ENCODE data around the gene EXTL1.
"Not testable (repeated sequence)": the region's sequence is repeated elsewhere in the genome, so short reads cannot be mapped to it uniquely, and the experiment has no call there.

EXTL1 gene

GRCh38 chr1:26021647-26022403 is at the start of gene EXTL1:
Gene EXTL1, plus strand, starts transcription at chr1:26021775. Its CDS starts 872 bp downstream, at chr1:26022647.
- in situ Hi-C loops (cut with MboI; ENCODE audit: low sequenced_read_pairs) = loop anchor here (10.0 kb wide), 1 partner anchor 127 kb away; no protein-coding TSS in a partner anchor

GRCh38 chr1:25971811-25972180 is 49.8 kb upstream of the EXTL1 start:
- in situ Hi-C loops (cut with MboI; ENCODE audit: low sequenced_read_pairs) = no loop called here

GRCh38 chr1:25973610-25974321 is 47.8 kb upstream of the EXTL1 start:
- in situ Hi-C loops (cut with MboI; ENCODE audit: low sequenced_read_pairs) = no loop called here

- in situ Hi-C loops (cut with MboI; ENCODE audit: low sequenced_read_pairs) = no loop called here
These were observed 43.8 kb upstream of the EXTL1 start for GRCh38 chr1:25977801-25978200.

GRCh38 chr1:25978403-25978802 is 43.2 kb upstream of the EXTL1 start:
- in situ Hi-C loops (cut with MboI; ENCODE audit: low sequenced_read_pairs) = no loop called here

- in situ Hi-C loops (cut with MboI; ENCODE audit: low sequenced_read_pairs) = no loop called here
These were observed 42.4 kb upstream of the EXTL1 start for GRCh38 chr1:25979210-25979609.

- in situ Hi-C loops (cut with MboI; ENCODE audit: low sequenced_read_pairs) = no loop called here
These were observed 36.4 kb upstream of the EXTL1 start for GRCh38 chr1:25985171-25985570.

- in situ Hi-C loops (cut with MboI; ENCODE audit: low sequenced_read_pairs) = no loop called here
These were observed 35.9 kb upstream of the EXTL1 start for GRCh38 chr1:25985670-25986069.

- in situ Hi-C loops (cut with MboI; ENCODE audit: low sequenced_read_pairs) = not testable (repeated sequence)
These were observed 34.8 kb upstream of the EXTL1 start for GRCh38 chr1:25986773-25987172.

GRCh38 chr1:25987951-25988350 is 33.6 kb upstream of the EXTL1 start:
- in situ Hi-C loops (cut with MboI; ENCODE audit: low sequenced_read_pairs) = no loop called here

GRCh38 chr1:25989440-25990234 is 31.9 kb upstream of the EXTL1 start:
- in situ Hi-C loops (cut with MboI; ENCODE audit: low sequenced_read_pairs) = loop anchor here (10.0 kb wide), 1 partner anchor 95 kb away; no protein-coding TSS in a partner anchor

GRCh38 chr1:25990251-25990650 is 31.3 kb upstream of the EXTL1 start:
- in situ Hi-C loops (cut with MboI; ENCODE audit: low sequenced_read_pairs) = loop anchor here (10.0 kb wide), 1 partner anchor 95 kb away; no protein-coding TSS in a partner anchor

- in situ Hi-C loops (cut with MboI; ENCODE audit: low sequenced_read_pairs) = loop anchor here (10.0 kb wide), 1 partner anchor 96 kb away; no protein-coding TSS in a partner anchor
These were observed 30.7 kb upstream of the EXTL1 start for GRCh38 chr1:25990702-25991395.

GRCh38 chr1:25991937-25992688 is 29.5 kb upstream of the EXTL1 start:
- in situ Hi-C loops (cut with MboI; ENCODE audit: low sequenced_read_pairs) = loop anchor here (10.0 kb wide), 1 partner anchor 97 kb away; no protein-coding TSS in a partner anchor

- in situ Hi-C loops (cut with MboI; ENCODE audit: low sequenced_read_pairs) = loop anchor here (10.0 kb wide), 1 partner anchor 98 kb away; no protein-coding TSS in a partner anchor
These were observed 28.8 kb upstream of the EXTL1 start for GRCh38 chr1:25992689-25993171.

- in situ Hi-C loops (cut with MboI; ENCODE audit: low sequenced_read_pairs) = loop anchor here (10.0 kb wide), 1 partner anchor 99 kb away; no protein-coding TSS in a partner anchor
These were observed 28.2 kb upstream of the EXTL1 start for GRCh38 chr1:25993197-25993951.

- in situ Hi-C loops (cut with MboI; ENCODE audit: low sequenced_read_pairs) = loop anchor here (10.0 kb wide), 1 partner anchor 100 kb away; no protein-coding TSS in a partner anchor
These were observed 27.0 kb upstream of the EXTL1 start for GRCh38 chr1:25994402-25995150.

Data from HL-60/S4 treated with retinoic acid at 250 ng/mL for 4 days and 3 days (cell line).